ENCODE measurements around the gene FN3K.

The FN3K gene

GRCh38 chr17:82795615-82796014 is 60.2 kb downstream of the FN3K start:
- DNase-seq (ENCODE audit: low read depth) = no peak

- no peak for DNase-seq (ENCODE audit: low read depth)
These were observed 61.6 kb downstream of the FN3K start for GRCh38 chr17:82797061-82797460.

GRCh38 chr17:82798752-82799151 is 63.3 kb downstream of the FN3K start:
- no peak for DNase-seq (ENCODE audit: low read depth)

GRCh38 chr17:82799591-82799990 is 64.2 kb downstream of the FN3K start:
- no peak for DNase-seq (ENCODE audit: low read depth)
